NCI-H2081 treated with DMSO at 0.1 percent for 48 hours (cell line): ENCODE measurements around the gene COL9A3.

Experiments used
- DNase-seq: peaks from one replicate; lab custom pipeline; 2025; lab: John Stamatoyannopoulos, UW

Gene COL9A3

GRCh38 chr20:62816884-62817873 lies at the start of gene COL9A3:
Gene COL9A3, plus strand, starts transcription at chr20:62817050. Its CDS starts 15 bp downstream, at chr20:62817065.
- no peak for DNase-seq

DNA sequence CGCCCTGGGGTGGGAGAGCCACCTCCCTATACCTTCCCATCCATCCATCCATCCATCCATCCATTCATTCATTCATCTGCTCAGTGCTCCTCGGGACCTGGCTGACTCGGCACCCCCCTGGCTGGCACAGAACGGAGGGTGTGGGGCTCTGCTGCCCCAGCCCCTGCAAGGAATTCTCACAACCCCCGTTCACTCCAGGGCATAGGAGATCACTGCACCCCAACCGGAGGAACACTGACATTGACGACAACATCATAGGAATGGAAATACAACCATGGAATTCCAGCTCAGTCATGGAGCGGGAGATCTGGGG lies 48.7 kb upstream of the COL9A3 start:
- no peak for DNase-seq

DNA sequence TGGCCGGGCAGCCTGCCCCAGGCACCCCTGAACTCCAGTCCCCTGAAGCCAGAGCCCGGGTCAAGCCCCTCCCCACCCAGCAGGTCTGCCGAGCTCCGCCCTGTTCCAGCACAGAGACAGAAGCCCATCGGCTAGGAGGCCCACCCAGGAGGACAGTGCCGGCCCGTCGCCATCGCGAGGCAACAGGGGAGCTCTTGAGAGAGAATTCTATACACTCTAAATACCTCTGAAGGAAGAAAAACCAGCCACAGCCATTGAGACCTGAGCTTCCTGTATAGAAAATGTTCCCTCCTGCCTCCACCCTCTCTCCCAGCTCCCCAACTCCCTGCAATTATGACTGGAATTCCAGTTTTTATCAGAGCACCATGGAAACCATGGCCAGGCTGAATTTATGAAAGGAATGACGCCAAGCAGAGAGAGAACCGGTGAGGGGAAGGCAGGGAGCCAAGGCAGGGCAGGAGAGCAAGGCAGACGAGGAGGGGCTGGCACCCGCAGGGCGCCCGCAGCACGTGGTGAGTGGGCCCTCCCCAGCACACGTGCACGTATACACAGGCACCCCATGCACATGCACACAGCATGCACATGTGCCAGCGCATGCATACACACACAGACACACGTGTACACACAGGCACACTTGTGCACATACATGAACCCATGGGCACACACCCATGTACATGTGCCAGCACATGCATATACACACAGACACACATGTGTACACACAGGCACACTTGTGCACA lies 48.1 kb upstream of the COL9A3 start:
- DNase-seq: no peak

DNA sequence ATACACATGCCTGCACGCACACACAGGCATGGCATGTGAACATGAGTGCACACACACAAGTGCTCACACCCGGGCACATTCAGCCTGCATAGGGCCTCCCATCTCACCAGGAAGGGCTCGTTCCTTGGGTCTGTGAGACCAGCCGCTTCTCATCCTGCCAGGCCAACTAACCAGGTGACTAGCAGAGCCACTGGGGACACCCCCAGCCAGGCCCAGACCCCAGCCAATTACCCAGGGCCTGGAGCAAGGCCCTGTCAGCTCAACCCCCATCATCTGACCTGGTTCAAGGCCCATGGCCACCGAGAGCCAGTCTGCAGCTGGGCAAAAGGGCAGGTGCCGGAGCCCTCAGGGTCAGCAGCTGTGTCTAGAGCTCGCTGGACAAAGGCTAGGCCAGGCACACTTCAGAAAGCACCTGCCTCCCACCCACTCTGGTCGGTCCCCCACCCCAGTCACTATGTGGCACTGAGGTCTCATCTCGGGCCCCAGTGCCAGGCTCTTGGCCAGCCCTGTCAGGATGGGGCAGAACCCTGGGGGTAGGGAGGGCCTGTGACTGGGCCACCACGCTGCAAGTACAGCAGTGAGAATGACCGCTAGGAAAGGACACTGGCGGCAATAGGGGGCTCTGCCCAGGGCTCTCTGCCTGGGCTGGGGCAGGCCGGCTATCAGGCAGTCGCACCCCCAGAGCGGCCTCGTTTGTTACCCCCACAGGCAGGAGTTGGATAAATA lies 47.3 kb upstream of the COL9A3 start:
- DNase-seq: no peak

DNA sequence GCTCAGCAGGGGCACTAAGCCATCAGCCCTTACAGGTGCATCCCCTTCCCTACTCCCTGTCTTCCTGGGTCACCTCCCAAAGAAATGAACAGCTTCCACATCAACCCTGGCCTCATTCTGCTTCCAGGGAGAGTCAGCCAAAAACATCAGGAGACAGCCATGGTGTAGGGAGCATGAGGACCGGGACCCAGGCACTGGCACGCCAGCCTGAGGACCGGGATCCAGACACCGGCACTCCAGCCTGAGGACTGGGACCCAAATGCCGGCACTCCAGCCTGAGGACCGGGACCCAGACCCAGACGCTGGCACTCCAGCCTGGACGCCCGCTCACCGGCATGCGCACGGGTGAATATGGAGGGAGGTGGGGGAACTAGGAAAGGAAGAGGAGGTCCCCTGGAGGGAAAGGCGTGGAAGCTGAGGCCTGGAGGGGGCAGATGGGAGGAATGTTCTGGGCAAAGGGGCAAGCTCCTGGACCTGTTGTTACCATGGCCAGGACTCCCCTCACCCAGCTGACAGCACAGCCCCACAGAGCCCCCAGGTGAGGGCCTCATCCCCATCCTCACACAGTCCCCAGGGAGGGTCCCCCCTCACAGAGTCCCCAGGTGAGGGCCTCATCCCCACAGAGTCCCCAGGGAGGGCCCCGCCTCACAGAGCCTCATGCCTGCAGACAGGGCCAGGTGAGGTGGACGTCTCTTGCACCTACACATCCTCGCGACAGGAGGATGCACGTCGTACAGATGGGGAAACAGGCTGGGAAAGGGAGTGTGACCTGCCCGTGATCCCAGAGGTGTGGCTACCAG lies 46.5 kb upstream of the COL9A3 start:
- no peak for DNase-seq

GRCh38 chr20:62770916-62771315 lies 45.9 kb upstream of the COL9A3 start:
- DNase-seq: no peak

DNA sequence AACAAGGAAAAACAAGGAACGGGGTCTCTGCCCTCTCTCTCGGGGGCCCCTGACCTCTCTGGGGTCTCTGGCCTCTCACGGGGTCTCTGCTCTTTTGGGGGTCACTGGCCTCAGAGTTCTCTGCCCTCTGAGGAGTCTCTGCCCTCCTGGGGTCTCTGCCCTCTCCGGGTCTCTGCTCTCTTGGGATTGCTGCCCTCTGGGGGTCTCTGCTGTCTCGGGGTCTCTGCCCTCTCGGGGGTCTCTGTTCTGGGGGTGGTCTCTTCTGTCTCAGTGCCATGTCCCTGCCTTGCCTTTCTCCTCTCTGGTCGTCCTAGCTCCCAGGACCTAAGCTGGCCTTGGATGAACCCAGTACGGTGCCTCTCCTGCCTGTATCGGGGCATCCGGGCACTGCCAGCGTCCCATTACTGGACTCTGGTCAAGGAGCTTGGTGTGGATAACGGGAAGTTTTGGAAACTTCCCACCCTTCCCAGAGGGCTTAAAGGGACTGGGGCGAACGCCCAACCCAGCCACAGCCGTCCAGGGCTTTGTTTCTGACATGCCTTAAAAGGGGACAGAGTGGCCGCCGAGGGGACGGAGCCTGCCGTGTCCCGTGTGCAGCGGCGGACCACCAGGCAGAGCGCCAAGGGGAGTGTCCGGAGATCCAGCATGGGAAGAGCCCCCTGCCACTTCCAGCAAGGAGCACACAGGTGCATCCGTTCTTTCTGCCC lies 45.3 kb upstream of the COL9A3 start:
- DNase-seq: no peak

- DNase-seq: no peak
Measured at GRCh38 chr20:62772103-62772611, 44.7 kb upstream of the COL9A3 start.

DNA sequence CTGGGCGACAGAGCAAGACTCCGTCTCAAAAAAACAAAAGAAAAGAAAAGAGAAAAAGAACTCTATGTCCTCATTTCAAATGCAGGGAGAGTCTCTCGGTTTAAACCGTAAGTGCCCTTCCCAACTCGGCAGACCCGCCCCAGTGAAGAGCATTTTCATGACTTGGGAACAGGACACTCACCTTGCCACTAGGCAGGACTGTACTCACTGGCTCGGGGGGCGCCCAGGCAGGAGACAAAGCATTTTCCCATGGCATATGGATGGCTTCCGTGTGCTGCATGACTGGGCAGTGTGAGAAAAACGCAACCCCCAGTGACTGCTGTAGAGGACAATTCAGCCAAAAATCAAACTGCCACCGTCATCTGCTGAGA lies 44.2 kb upstream of the COL9A3 start:
- no peak for DNase-seq

- no peak for DNase-seq
Measured at GRCh38 chr20:62772990-62773844, 43.6 kb upstream of the COL9A3 start.

GRCh38 chr20:62773845-62774714 lies 42.8 kb upstream of the COL9A3 start:
- DNase-seq: no peak

GRCh38 chr20:62774762-62775161 lies 42.1 kb upstream of the COL9A3 start:
- DNase-seq: no peak

DNA sequence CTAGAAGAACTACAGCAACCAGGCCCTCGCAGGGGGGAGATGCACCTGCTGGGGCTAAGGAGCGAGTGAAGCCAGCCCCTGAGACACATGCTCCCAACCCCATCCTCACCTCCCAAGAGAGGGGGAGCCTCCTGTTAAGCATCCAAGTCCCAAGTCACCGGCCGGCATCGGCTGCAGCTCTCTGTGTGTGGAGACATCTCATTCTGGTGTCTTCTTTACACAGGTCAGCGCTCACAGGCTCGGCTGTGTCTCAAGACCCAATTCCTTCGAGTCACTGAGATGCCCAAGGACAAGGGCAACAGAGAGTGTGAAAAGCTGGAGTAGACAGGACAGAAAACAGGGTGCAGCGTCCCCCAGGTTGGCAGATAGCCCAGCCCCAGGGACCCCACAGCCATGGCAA lies 41.6 kb upstream of the COL9A3 start:
- DNase-seq: no peak

DNA sequence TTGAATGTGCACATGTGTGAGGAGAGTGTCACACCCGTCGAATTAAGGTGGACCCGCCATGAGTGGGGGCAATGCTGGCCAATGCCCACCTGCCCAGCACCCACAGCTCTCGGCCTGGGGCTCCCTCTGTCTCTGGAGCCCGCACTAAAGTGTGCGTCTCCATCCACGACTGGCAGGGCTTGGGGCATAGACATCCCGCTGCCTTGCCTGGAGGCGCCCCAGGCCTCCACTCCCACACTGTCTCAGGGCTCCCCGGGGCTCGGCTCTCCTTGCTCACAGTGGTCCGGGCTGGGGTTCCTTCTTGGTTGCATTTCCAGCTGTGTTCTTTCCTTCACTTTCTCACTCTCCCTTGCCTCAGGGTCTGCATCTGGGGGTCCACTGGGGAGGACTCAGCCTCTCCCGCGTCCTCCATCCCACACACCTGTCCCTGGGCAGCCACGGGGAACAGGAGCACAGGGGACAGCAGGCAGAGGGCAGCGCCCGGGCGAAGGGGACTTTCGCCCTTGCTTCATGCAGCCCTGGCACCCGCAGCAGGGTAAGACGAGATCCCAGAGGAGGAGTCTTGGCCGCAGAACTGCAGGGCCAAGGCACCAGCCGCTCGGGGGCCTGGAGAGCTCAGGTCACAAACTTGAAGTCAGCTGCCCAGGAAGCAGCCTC lies 40.7 kb upstream of the COL9A3 start:
- DNase-seq: no peak

DNA sequence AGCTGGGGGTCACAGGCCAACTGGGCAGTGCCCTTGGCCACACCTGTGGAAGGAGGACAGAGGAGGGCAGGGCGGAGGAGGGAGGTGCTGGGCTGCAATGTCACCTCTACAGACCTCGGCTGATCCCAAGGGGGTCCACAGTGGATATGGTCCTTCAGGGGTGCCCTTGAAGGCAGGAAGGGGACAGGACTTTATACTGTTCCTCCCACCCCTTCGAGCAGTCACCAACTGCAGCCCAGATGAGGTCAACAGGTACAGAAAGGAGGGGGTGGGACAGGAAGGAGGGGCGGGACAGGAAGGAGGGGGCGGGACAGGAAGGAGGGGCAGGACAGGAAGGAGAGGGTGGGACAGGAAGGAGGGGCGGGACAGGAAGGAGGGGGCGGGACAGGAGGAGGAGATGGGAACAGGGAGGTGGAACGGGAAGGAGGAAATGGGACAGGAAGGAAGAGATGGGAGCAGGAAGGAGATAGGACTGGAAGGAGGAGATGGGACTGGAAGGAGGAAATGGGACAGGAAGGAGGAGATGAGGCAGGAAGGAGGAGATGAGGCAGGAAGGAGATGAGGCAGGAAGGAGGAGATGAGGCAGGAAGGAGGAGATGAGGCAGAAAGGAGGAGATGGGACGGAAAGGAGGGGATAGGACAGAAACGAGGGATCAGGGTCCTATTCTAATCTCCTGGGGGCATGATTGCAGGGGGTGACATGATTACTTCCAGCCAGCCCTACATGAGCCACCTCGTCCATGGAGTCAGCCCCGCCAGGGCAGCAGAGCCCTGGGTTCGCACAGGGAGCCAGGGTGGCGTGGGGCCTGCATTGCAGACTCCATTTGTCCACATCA lies 39.9 kb upstream of the COL9A3 start:
- DNase-seq: no peak

DNA sequence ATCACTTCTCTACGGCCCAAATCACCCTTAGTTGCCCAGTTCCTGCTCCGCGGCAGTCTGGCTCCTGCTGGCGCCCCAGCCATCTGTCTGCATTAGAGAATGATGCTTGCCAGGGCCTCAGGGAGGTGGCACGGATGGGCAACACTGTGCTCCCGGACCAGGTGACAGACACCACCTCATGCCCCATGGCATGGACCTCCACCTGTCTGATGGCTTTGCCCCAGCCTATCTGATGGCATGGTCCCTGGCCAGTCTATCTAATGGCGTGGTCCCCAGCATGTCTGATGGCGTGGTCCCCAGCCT lies 39.4 kb upstream of the COL9A3 start:
- DNase-seq: no peak

GRCh38 chr20:62778058-62778457 lies 38.8 kb upstream of the COL9A3 start:
- DNase-seq: no peak
